SU-DHL-6 (cell line): ENCODE measurements around the gene WTAP.

Experiments
- H2AFZ ChIP-seq: fragments of 200-600 bp; sonication (generic); 2 replicates; pipeline ENCODE4 v1.6.1; 2014; ENCODE audit warnings: low read depth, mild to moderate bottlenecking, moderate library complexity, mixed read lengths, antibody characterized with exemption, low read length; ENCODE audit not compliant: severe bottlenecking
- H3F3A ChIP-seq: fragments of 200-600 bp; shearing (Covaris generic); 2 replicates; pipeline ENCODE4 v1.6.0; 2016; ENCODE audit warnings: antibody characterized with exemption, mild to moderate bottlenecking; ENCODE audit not compliant: insufficient read depth
- H3K27ac ChIP-seq: fragments of 200-600 bp; sonication (generic); 2 replicates; pipeline ENCODE4 v1.5.1; 2016; ENCODE audit warnings: low read depth, mild to moderate bottlenecking, low read length, moderate library complexity, mixed read lengths
- H3K27me3 ChIP-seq: fragments of 200-600 bp; sonication (generic), shearing (Covaris generic); 2 replicates; pipeline ENCODE4 v1.6.0; 2014; ENCODE audit warnings: mild to moderate bottlenecking, low read length
- H3K36me3 ChIP-seq: fragments of 200-600 bp; sonication (generic); 2 replicates; pipeline ENCODE4 v1.6.1; 2014; ENCODE audit warnings: mild to moderate bottlenecking, low read length, mixed read lengths
- H3K4me2 ChIP-seq: fragments of 300-600, 200-600 bp; shearing (Covaris generic), sonication (generic); 2 replicates; pipeline ENCODE4 v1.6.0; 2014; ENCODE audit warnings: low read length, low read depth, mild to moderate bottlenecking; ENCODE audit not compliant: poor library complexity, severe bottlenecking
- H3K4me3 ChIP-seq: fragments of 200-600 bp; sonication (generic); 2 replicates; pipeline ENCODE4 v1.5.1; 2014; ENCODE audit warnings: antibody characterized with exemption, low read length, mild to moderate bottlenecking, mixed read lengths; ENCODE audit not compliant: insufficient read depth, poor library complexity, severe bottlenecking
- H3K79me2 ChIP-seq: fragments of 200-600 bp; sonication (generic); 2 replicates; pipeline ENCODE4 v1.6.1; 2014; ENCODE audit warnings: mild to moderate bottlenecking, low read length, moderate library complexity; ENCODE audit not compliant: insufficient read depth
- H3K9ac ChIP-seq: fragments of 200-600 bp; sonication (generic); 2 replicates; pipeline ENCODE4 v1.7.0; 2014; ENCODE audit warnings: mild to moderate bottlenecking, low read length
- H3K9me2 ChIP-seq: fragments of 200-600 bp; sonication (generic); replicated peaks from 2 replicates; pipeline ENCODE4 v1.6.1; 2014; ENCODE audit warnings: low read length; ENCODE audit not compliant: insufficient read depth
- H3K9me3 ChIP-seq: fragments of 200-600 bp; sonication (generic); 2 replicates; pipeline ENCODE4 v1.6.1; 2014; ENCODE audit warnings: low read length, mixed read lengths; ENCODE audit not compliant: insufficient read depth
- H4K20me1 ChIP-seq: fragments of 200-600 bp; sonication (generic); 2 replicates; pipeline ENCODE4 v1.6.1; 2014; ENCODE audit warnings: low read depth, mild to moderate bottlenecking, antibody characterized with exemption, low read length, moderate library complexity, mixed read lengths
- EZH2phosphoT487 ChIP-seq: fragments of 200-600 bp; sonication (generic), shearing (Covaris generic); conservative IDR thresholded peaks from 2 replicates; pipeline ENCODE4 v1.6.1; 2018; ENCODE audit warnings: mild to moderate bottlenecking, antibody characterized with exemption, low read length, moderate library complexity, mixed read lengths
- TF ChIP-seq, protein P1 (sequence below): fragments of 200-600 bp; sonication (generic); IDR thresholded peaks from one replicate; pipeline ENCODE4 v1.5.1; 2017; ENCODE audit warnings: antibody characterized with exemption, mild to moderate bottlenecking, low read length, moderate library complexity; ENCODE audit not compliant: insufficient read depth, poor library complexity, severe bottlenecking

The WTAP gene

DNA sequence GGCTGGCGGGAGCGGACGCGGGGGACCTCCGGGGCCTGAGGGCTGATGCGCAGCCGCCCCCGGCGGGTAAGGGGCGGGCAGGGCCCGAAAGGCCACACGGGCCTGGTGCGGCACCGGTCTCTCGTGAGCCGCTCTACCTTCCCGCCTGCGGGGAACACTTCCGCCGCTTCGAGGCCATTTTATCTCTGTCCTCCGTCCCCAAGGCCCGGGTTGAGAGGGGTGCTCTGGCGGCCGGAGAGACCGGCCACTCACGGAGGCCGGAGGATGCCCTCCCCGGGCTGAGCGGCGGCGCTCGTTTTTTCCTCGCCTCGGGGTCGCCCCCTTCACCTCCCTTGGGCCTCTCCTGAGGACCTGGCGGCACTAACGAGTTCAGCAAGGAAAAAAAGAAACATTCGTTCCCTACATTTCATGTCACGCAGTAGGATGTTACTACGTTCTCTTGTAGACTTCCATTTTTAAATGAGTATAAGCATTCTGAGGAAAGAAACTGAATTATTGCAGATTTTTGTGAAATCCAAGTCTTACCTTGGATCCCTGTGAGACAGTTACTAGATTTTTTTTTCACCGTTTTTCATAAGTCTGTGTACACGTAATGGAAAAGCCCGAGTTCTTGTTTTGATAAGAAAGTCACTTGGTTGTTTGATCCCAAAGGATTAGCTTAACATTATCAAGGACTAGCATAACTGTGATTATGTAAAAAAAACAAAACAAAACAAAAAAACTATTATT is 575 bp downstream of the WTAP start:
- Histone ChIP-seq H3K79me2 (peaks cover 93% of the 10 kb centered on the region), H4K20me1 (peaks cover 43% of the 10 kb centered on the region), H3K9ac (peak overlapping the region; percentile 89), H3K36me3 (peaks cover 27% of the 10 kb centered on the region; the same call in 1 of the 2 replicates), H3K9me2 (no peaks in the 10 kb centered on the region), H3K4me3 (peak overlapping the region; percentile 86), H3K9me3 (no peaks in the 10 kb centered on the region), H3F3A (peaks cover 3% of the 10 kb centered on the region; the same call in 1 of the 2 replicates), H3K27me3 (no peaks in the 10 kb centered on the region), H2AFZ (no peak overlapping the region), H3K27ac (peak overlapping the region; percentile 89), H3K4me2 (peak overlapping the region; percentile 95)
- TF ChIP-seq EZH2phosphoT487, result no peak
- TF ChIP-seq, protein P1, sequence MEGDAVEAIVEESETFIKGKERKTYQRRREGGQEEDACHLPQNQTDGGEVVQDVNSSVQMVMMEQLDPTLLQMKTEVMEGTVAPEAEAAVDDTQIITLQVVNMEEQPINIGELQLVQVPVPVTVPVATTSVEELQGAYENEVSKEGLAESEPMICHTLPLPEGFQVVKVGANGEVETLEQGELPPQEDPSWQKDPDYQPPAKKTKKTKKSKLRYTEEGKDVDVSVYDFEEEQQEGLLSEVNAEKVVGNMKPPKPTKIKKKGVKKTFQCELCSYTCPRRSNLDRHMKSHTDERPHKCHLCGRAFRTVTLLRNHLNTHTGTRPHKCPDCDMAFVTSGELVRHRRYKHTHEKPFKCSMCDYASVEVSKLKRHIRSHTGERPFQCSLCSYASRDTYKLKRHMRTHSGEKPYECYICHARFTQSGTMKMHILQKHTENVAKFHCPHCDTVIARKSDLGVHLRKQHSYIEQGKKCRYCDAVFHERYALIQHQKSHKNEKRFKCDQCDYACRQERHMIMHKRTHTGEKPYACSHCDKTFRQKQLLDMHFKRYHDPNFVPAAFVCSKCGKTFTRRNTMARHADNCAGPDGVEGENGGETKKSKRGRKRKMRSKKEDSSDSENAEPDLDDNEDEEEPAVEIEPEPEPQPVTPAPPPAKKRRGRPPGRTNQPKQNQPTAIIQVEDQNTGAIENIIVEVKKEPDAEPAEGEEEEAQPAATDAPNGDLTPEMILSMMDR, result no peak

DNA sequence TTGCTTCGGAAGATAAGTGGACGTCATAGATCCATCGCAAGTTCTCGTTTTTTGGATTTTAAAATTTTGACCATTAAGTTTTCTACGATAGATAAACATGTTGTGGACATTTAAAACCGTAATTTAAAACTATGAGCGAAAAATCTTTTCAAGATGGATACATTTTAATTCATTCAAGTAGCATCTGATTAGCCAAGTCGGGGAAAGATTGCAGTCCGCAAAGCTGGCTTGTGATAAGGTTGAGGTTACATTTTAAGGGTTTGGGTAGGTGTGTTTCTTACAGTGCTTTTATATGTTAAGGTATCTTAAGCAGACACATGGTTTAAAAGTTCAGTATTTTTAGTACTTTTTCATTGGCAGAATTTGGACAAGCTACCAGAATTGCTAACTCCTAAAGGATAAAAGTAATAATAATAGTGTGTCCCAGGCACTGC is 1.2 kb downstream of the WTAP start:
- H3K27ac ChIP-seq, result peak overlapping the region; percentile 89
- peak overlapping the region; percentile 89 for H3K9ac ChIP-seq
- no peaks in the 10 kb centered on the region for H3K9me2 ChIP-seq
- peaks cover 27% of the 10 kb centered on the region; the same call in 1 of the 2 replicates for H3K36me3 ChIP-seq
- peak overlapping the region; percentile 86 for H3K4me3 ChIP-seq
- peaks cover 3% of the 10 kb centered on the region; the same call in 1 of the 2 replicates for H3F3A ChIP-seq
- peaks cover 43% of the 10 kb centered on the region for H4K20me1 ChIP-seq
- no peaks in the 10 kb centered on the region for H3K27me3 ChIP-seq
- TF ChIP-seq, protein P1, result no peak
- TF ChIP-seq EZH2phosphoT487, result no peak
- no peak overlapping the region for H2AFZ ChIP-seq
- H3K4me2 ChIP-seq, result peak overlapping the region; percentile 95
- no peaks in the 10 kb centered on the region for H3K9me3 ChIP-seq
- H3K79me2 ChIP-seq, result peaks cover 93% of the 10 kb centered on the region

DNA sequence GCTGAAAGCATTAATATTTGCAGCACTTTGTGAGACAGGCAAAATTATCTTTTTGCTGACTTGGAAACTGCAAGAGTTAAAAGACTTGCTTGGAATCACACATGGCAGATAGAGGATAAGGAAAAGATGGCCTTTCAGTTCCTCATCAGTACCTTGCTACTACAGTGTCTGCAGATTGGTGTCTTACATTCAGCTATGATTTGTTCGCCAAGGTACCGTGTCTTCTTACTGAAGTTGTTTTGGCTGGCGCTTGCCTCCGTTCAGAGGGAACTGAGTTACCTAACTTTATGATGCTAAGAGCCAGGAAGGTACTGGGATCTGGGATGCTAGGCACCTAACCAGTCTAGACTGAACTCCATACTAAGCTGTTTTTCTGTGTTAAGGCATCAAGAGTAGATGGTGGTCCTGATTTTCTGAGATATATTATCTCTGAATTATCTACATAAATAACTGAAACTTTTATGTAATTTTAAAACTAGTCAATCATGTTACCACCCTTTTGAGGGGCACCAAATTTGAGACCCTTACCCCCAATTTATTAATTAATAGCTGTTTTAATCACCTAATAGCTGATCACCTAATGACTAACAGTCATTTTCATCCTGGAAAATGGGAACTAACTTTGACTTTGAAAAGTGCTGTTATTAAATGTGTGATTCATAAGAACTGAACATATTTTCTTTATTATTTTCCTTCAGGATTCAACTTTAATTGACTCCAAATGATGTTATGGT is 2.5 kb downstream of the WTAP start:
- Histone ChIP-seq H3K36me3 (peaks cover 27% of the 10 kb centered on the region; the same call in 1 of the 2 replicates), H4K20me1 (peaks cover 46% of the 10 kb centered on the region), H3K9me2 (no peaks in the 10 kb centered on the region), H3K27me3 (no peaks in the 10 kb centered on the region), H2AFZ (no peak overlapping the region), H3K27ac (no peak overlapping the region; the same call in 1 of the 2 replicates), H3K79me2 (peaks cover 93% of the 10 kb centered on the region), H3F3A (peaks cover 3% of the 10 kb centered on the region; the same call in 1 of the 2 replicates), H3K9me3 (no peaks in the 10 kb centered on the region), H3K9ac (peak overlapping the region; percentile 89), H3K4me3 (peak overlapping the region; percentile 86), H3K4me2 (peak overlapping the region; percentile 95)
- TF ChIP-seq, protein P1, result no peak
